Neural progenitor cell (in vitro differentiated cells): ENCODE data around the gene SLC5A12. TPM values are rescaled to one million over a fixed set of nuclear protein-coding genes. Genes with fewer than 3 reads are reported as not detected.

Experiments used
- DNase-seq: peaks from one replicate; pipeline ENCODE4 v3.0.0-alpha.2; 2016; ENCODE audit warnings: low spot score
- H2AFZ ChIP-seq: fragments of 200-600 bp; sonication (generic); replicated peaks from 2 replicates; pipeline ENCODE4 v1.6.1; 2016; ENCODE audit warnings: antibody characterized with exemption
- H3F3A ChIP-seq: fragments of 200-600 bp; sonication (generic); 2 replicates; pipeline ENCODE4 v1.6.1; 2016; ENCODE audit warnings: antibody characterized with exemption, low read depth
- H3K27ac ChIP-seq: fragments of 200-600 bp; sonication (generic); 2 replicates; pipeline ENCODE4 v1.5.1; 2016; ENCODE audit warnings: mild to moderate bottlenecking
- H3K27me3 ChIP-seq: fragments of 200-600 bp; sonication (generic); 2 replicates; pipeline ENCODE4 v1.6.1; 2016; ENCODE audit warnings: mild to moderate bottlenecking, moderate library complexity
- H3K36me3 ChIP-seq: fragments of 200-600 bp; sonication (generic); 2 replicates; pipeline ENCODE4 v1.5.1; 2016
- H3K4me1 ChIP-seq: fragments of 200-600 bp; sonication (generic); 2 replicates; pipeline ENCODE4 v1.6.1; 2016; ENCODE audit warnings: mixed run types
- H3K4me2 ChIP-seq: fragments of 200-600 bp; sonication (generic); 2 replicates; pipeline ENCODE4 v1.6.1; 2016
- H3K4me3 ChIP-seq: fragments of 200-600 bp; sonication (generic); 2 replicates; pipeline ENCODE4 v1.5.1; 2016
- H3K79me2 ChIP-seq: fragments of 200-600 bp; sonication (generic); 2 replicates; pipeline ENCODE4 v1.6.1; 2016; ENCODE audit warnings: low read depth
- H3K9ac ChIP-seq: fragments of 200-600 bp; sonication (generic); 2 replicates; pipeline ENCODE4 v1.6.1; 2016
- H3K9me3 ChIP-seq: fragments of 200-600 bp; sonication (generic); 2 replicates; pipeline ENCODE4 v1.5.1; 2016; ENCODE audit warnings: low read depth
- H4K20me1 ChIP-seq: fragments of 200-600 bp; sonication (generic); 2 replicates; pipeline ENCODE4 v1.6.1; 2016; ENCODE audit warnings: low read depth
- H3K27ac Mint-ChIP-seq: 3 replicates; pipeline ENCODE4 v1.8.0; 2021; ENCODE audit warnings: mixed read lengths
- H3K27me3 Mint-ChIP-seq: 2 replicates; pipeline ENCODE4 v1.8.0; 2022; ENCODE audit warnings: low read depth, mild to moderate bottlenecking, inconsistent platforms, moderate library complexity, mixed read lengths; ENCODE audit not compliant: insufficient read depth
- H3K36me3 Mint-ChIP-seq: 3 replicates; pipeline ENCODE4 v1.8.0; 2021; ENCODE audit warnings: mixed read lengths
- H3K4me1 Mint-ChIP-seq: 3 replicates; pipeline ENCODE4 v1.8.0; 2021; ENCODE audit warnings: mixed read lengths
- H3K4me3 Mint-ChIP-seq: 3 replicates; pipeline ENCODE4 v1.8.0; 2021; ENCODE audit warnings: mild to moderate bottlenecking, moderate library complexity, mixed read lengths
- H3K9me3 Mint-ChIP-seq: 3 replicates; pipeline ENCODE4 v1.8.0; 2020; ENCODE audit warnings: mixed read lengths
- EZH2 ChIP-seq: fragments of 200-600 bp; sonication (generic); IDR thresholded peaks from 2 replicates; pipeline ENCODE4 v1.6.1; 2017; ENCODE audit warnings: antibody characterized with exemption, mild to moderate bottlenecking, moderate library complexity
- EZH2phosphoT487 ChIP-seq: fragments of 200-600 bp; sonication (generic); IDR thresholded peaks from 2 replicates; pipeline ENCODE4 v1.6.1; 2017; ENCODE audit warnings: antibody characterized with exemption
- total RNA-seq: library from RNA; depleted of rRNA; stranded (reverse); fragments of >200 nt; gene quantifications from 2 replicates; pipeline ENCODE4 v1.2.3, GENCODE V29; 2015; ENCODE audit warnings: low replicate concordance
- TF ChIP-seq, protein P1 (sequence below): fragments of 200-600 bp; sonication (generic); IDR thresholded peaks from 2 replicates; pipeline ENCODE4 v1.5.1; 2017; ENCODE audit warnings: antibody characterized with exemption, mild to moderate bottlenecking

SLC5A12 gene
- total RNA-seq, 1 donor from 2014 or later, result 4.9 TPM

- Histone ChIP-seq H3K9ac (no peak overlapping the region), H3K4me3 (no peak overlapping the region), H3K9me3 (no peaks in the 10 kb centered on the region), H3K27me3 (no peaks in the 10 kb centered on the region), H2AFZ (no peak overlapping the region), H3K36me3 (no peaks in the 10 kb centered on the region), H3K4me2 (no peak overlapping the region), H3F3A (no peaks in the 10 kb centered on the region), H3K79me2 (no peaks in the 10 kb centered on the region), H3K4me1 (no peaks in the 10 kb centered on the region), H3K27ac (no peak overlapping the region), H4K20me1 (no peaks in the 10 kb centered on the region)
- peaks cover 2% of the 10 kb centered on the region for H3K27me3 Mint-ChIP-seq
- no peak overlapping the region for H3K4me3 Mint-ChIP-seq
- H3K27ac Mint-ChIP-seq, result no peak overlapping the region
- H3K4me1 Mint-ChIP-seq, result no peaks in the 10 kb centered on the region
- H3K9me3 Mint-ChIP-seq, result no peaks in the 10 kb centered on the region
- TF ChIP-seq, protein P1, sequence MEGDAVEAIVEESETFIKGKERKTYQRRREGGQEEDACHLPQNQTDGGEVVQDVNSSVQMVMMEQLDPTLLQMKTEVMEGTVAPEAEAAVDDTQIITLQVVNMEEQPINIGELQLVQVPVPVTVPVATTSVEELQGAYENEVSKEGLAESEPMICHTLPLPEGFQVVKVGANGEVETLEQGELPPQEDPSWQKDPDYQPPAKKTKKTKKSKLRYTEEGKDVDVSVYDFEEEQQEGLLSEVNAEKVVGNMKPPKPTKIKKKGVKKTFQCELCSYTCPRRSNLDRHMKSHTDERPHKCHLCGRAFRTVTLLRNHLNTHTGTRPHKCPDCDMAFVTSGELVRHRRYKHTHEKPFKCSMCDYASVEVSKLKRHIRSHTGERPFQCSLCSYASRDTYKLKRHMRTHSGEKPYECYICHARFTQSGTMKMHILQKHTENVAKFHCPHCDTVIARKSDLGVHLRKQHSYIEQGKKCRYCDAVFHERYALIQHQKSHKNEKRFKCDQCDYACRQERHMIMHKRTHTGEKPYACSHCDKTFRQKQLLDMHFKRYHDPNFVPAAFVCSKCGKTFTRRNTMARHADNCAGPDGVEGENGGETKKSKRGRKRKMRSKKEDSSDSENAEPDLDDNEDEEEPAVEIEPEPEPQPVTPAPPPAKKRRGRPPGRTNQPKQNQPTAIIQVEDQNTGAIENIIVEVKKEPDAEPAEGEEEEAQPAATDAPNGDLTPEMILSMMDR, result no peak
- TF ChIP-seq EZH2 (no peak), EZH2phosphoT487 (no peak)
- H3K36me3 Mint-ChIP-seq, result no peaks in the 10 kb centered on the region
- no peak for DNase-seq
Measured at GRCh38 chr11:26665946-26666345, 55.9 kb downstream of the SLC5A12 start.

GRCh38 chr11:26665036-26665435 lies 56.8 kb downstream of the SLC5A12 start:
- Histone ChIP-seq H3K9me3 (no peaks in the 10 kb centered on the region), H3K27ac (no peak overlapping the region), H4K20me1 (no peaks in the 10 kb centered on the region), H3K79me2 (no peaks in the 10 kb centered on the region), H3K4me3 (no peak overlapping the region), H3K4me1 (no peaks in the 10 kb centered on the region), H3K27me3 (no peaks in the 10 kb centered on the region), H3K4me2 (no peak overlapping the region), H3F3A (no peaks in the 10 kb centered on the region), H2AFZ (no peak overlapping the region), H3K9ac (no peak overlapping the region), H3K36me3 (no peaks in the 10 kb centered on the region)
- H3K36me3 Mint-ChIP-seq, result no peaks in the 10 kb centered on the region
- H3K4me3 Mint-ChIP-seq, result no peak overlapping the region
- no peak for DNase-seq
- peaks cover 2% of the 10 kb centered on the region for H3K27me3 Mint-ChIP-seq
- H3K27ac Mint-ChIP-seq, result no peak overlapping the region
- H3K9me3 Mint-ChIP-seq, result no peaks in the 10 kb centered on the region
- TF ChIP-seq EZH2phosphoT487 (no peak), EZH2 (no peak)
- TF ChIP-seq, protein P1, result no peak
- no peaks in the 10 kb centered on the region for H3K4me1 Mint-ChIP-seq

DNA sequence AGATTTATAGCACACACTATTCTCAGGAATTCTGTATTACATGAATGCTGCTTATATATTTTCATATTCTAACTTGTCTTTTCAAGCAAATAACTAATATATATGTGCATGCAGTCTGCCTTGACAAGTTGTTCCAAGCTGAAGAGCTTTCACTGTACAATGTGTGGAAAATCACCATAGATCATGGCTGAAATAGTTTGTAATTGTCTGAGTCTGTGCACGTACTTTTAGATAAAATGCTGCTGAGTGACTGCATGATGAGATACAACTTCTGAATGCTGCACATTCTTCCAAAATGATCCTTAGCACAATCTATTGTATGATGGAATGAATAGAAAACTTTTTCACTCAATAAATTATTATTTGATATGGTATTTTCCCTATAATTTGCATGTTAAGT lies 58.9 kb downstream of the SLC5A12 start:
- no peak overlapping the region for H3K27ac Mint-ChIP-seq
- H3K4me1 Mint-ChIP-seq, result no peaks in the 10 kb centered on the region
- no peak overlapping the region for H3K27ac ChIP-seq
- H3K27me3 ChIP-seq, result no peaks in the 10 kb centered on the region
- no peaks in the 10 kb centered on the region for H4K20me1 ChIP-seq
- H3K36me3 Mint-ChIP-seq, result no peaks in the 10 kb centered on the region
- H3K9me3 ChIP-seq, result no peaks in the 10 kb centered on the region
- no peaks in the 10 kb centered on the region for H3K4me1 ChIP-seq
- H3K9me3 Mint-ChIP-seq, result no peaks in the 10 kb centered on the region
- H3K79me2 ChIP-seq, result no peaks in the 10 kb centered on the region
- DNase-seq, result no peak
- H3F3A ChIP-seq, result no peaks in the 10 kb centered on the region
- no peak overlapping the region for H3K4me2 ChIP-seq
- TF ChIP-seq EZH2phosphoT487, result no peak
- TF ChIP-seq, protein P1, result no peak
- no peak for TF ChIP-seq EZH2
- H3K27me3 Mint-ChIP-seq, result peaks cover 2% of the 10 kb centered on the region
- H3K9ac ChIP-seq, result no peak overlapping the region
- no peak overlapping the region for H2AFZ ChIP-seq
- H3K4me3 Mint-ChIP-seq, result no peak overlapping the region
- no peaks in the 10 kb centered on the region for H3K36me3 ChIP-seq
- H3K4me3 ChIP-seq, result no peak overlapping the region

- no peaks in the 10 kb centered on the region for H3K36me3 Mint-ChIP-seq
Measured at GRCh38 chr11:26655287-26655686, 66.6 kb downstream of the SLC5A12 start.

More at GRCh38 chr11:26655287-26655686, 66.6 kb downstream of the SLC5A12 start:
- no peaks in the 10 kb centered on the region for H3F3A ChIP-seq
- no peak overlapping the region for H3K27ac Mint-ChIP-seq
- no peaks in the 10 kb centered on the region for H3K9me3 ChIP-seq
- peaks cover 26% of the 10 kb centered on the region for H3K27me3 ChIP-seq
- H3K27ac ChIP-seq, result no peak overlapping the region
- no peaks in the 10 kb centered on the region for H3K79me2 ChIP-seq
- no peak overlapping the region for H3K4me3 Mint-ChIP-seq
- H3K4me3 ChIP-seq, result no peak overlapping the region
- no peaks in the 10 kb centered on the region for H3K9me3 Mint-ChIP-seq
- TF ChIP-seq EZH2phosphoT487 (no peak), EZH2 (no peak)
- TF ChIP-seq, protein P1, result no peak
- H3K4me2 ChIP-seq, result no peak overlapping the region
- no peaks in the 10 kb centered on the region for H3K4me1 Mint-ChIP-seq
- H4K20me1 ChIP-seq, result no peaks in the 10 kb centered on the region
- H3K9ac ChIP-seq, result no peak overlapping the region
- no peaks in the 10 kb centered on the region for H3K36me3 ChIP-seq
- H2AFZ ChIP-seq, result no peak overlapping the region
- no peak for DNase-seq
- no peaks in the 10 kb centered on the region for H3K4me1 ChIP-seq
- H3K27me3 Mint-ChIP-seq, result no peaks in the 10 kb centered on the region
